ENCODE data around the gene RAB17.

The RAB17 gene

DNA sequence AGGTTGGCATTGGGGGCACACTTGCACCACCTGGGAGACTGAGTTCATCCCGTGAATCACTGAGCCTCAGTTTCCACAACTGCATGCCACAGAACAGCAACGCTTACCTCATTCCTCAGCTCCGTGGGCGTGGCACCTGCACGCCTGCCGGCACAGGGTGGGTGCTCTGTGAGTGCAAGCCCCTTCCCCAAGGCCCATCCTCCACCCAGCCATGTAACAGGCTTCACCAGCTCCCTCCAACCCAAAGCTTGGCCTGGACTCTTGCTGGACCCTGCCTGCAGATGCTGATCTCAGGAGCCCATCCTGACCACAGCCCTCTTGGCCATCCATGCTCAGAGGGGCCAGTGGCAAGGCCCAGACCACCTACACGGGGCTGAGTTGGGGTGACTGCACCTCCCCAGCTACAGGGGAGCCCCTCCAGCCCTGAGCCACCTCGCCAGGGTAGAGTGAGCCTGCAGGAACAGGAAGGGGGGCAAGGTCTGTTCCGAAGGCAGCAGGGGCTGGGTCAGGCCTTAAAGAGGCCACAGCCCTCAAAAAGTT lies 22.3 kb downstream of the RAB17 start:
- no peak overlapping the region for H3K4me3 ChIP-seq
- H3K27ac ChIP-seq, result no peak overlapping the region

DNA sequence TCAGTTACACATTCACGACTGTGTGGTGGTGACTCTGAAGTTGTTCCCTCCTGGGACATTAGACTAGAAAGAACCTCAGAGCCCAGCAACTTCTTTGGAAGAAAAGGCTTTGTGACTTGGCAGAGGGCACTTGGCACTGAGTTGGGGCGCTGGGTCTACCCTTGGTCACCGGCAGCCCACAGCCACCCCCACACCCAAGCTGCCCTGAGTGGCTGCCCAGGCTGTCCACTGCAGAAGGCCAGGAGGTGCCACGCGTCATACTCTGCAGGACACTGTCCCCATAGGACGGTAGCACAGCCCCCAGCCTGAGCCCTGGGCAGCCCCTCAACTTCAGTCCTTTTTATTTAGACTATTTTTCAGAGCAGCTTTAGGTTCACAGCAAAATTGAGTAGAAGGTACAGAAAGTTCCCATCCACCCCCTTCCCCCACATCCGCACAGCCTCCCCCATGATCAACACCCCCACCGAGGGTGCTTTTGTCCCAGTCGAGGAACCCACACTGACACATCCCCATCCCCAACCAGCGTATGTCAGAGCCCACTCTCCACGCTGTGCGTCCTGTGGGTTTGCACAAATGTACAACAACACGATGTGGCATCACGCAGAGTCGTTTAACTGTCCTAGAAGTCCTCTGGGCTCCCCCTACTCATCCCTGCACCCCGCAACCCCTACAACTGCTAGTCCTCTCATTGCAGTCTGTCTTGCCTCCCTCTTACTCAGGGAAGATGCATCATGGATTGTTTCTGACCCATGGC lies 23.1 kb downstream of the RAB17 start:
- Histone ChIP-seq H3K4me3 (no peak overlapping the region), H3K27ac (no peak overlapping the region)

DNA sequence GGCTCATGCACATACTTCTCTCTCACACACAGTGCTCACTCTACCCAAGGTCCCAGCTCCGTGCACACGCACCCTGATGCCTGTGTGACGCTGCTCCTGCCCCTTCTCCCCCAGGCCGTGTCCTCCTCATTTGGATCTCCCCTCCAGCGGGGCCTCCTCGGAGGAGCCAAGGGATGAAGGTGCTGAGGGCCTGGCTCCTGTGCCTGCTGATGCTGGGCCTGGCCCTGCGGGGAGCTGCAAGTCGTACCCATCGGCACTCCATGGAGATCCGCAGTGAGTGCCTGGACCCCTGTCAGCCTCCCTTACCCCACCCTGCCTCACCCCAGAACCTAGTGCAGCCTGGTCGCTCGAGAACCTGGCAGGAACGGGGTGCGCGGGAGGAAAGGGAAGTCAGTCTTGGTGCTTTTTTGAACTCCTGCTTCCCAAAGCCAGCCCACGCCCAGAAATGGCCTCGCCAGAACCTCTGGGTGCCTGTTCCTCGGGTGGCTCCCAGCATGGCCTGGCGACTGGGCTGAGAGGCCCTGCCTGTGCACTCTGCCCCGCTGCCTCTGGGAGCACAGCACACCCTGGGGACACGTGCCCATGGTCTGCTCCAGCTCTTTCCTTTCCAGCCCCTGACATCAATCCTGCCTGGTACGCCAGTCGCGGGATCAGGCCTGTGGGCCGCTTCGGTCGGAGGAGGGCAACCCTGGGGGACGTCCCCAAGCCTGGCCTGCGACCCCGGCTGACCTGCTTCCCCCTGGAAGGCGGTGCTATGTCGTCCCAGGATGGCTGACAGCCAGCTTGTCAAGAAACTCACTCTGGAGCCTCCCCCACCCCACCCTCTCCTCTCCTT lies 23.9 kb downstream of the RAB17 start, which contains the start of gene PRLH:
Gene PRLH, plus strand, starts transcription at position 174 of the 835 bp plus-strand sequence. Its CDS starts 0 bp downstream, at position 174.
- Histone ChIP-seq H3K27ac (no peak within 1 kb of the TSS), H3K4me3 (no peak within 1 kb of the TSS)

DNA sequence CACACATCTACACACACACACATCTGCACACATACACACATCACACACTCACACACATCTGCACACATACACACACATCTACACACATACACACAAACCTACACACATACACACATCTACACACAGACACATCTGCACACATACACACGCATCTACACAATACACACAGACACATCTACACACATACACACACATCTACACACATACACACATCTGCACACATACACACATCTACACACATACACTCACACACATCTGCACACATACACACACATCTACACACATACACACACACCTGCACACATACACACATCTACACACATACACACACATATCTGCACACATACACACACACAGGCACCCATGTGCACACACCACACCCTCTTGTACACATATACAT lies 24.6 kb downstream of the RAB17 start:
- no peak overlapping the region for H3K27ac ChIP-seq
- H3K4me3 ChIP-seq, result no peak overlapping the region

DNA sequence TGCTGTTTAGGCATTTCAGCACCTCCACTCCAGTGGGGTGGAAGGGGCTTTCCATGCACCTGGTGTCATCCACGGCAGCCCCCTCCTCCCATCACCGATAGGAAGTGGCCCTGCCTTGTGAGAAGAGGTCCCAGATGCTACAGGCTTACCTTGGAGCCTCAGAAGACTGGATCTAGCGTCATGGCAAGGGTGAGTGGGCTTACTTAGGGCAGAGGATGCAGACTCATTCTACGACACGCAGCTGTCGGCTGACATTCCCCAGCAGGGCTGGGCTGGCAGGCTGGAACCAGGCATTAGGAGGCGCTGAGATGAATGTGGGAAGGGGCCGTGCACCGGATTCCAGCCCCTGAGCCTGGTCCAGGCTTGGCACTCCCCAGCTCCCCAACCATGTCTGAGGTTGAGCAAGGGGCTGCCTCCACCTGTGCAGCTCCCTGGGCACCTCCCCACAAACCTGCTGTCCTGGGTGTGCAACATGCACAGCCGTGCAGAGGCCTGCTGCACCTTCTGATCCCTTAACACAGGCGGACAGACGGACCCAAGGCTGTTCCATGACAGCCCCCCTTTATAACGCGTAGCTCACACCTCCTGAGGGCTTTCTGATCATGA lies 25.9 kb downstream of the RAB17 start:
- Histone ChIP-seq H3K4me3 (no peak overlapping the region), H3K27ac (no peak overlapping the region)

DNA sequence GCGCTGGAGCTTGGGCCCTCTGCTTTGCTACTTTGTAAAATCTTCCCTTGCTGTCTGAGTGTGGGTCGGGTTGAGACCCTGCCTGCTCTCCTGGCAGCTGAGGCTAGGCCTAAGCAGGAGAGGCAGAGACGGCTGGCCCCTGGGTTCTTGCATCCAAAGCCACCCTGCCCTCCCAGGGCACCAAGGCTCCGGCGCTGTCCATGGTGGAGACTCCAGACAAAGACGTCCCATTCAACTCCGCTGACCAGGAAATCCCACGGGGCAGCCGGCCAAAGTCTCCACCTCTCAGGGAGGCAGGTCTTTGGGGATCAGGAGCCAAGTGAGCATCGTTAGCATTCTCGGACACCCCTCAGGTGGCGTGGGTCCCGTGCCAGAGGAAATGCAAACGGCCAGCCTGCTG lies 26.7 kb downstream of the RAB17 start:
- no peak overlapping the region for H3K4me3 ChIP-seq
- H3K27ac ChIP-seq, result no peak overlapping the region

DNA sequence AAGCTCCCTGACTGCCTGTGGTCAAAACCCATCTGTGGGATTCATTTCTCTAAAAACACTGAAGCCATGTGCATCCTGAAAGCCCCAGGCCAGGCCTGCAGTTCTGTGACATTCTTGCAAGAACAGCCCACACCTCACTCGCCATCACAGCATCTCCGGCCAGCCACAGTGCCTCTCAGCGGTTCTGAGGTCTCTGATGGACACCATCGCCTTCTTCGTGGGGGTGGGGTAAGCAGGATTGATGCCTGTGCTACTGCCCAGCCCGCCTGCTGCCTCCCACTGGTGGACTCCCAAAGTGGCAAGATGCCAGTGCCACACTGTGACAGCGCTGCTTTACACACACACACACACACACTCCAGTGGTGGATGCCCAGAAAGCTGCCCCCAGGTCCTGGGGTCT lies 29.3 kb downstream of the RAB17 start:
- Histone ChIP-seq H3K4me3 (no peak overlapping the region), H3K27ac (no peak overlapping the region)

DNA sequence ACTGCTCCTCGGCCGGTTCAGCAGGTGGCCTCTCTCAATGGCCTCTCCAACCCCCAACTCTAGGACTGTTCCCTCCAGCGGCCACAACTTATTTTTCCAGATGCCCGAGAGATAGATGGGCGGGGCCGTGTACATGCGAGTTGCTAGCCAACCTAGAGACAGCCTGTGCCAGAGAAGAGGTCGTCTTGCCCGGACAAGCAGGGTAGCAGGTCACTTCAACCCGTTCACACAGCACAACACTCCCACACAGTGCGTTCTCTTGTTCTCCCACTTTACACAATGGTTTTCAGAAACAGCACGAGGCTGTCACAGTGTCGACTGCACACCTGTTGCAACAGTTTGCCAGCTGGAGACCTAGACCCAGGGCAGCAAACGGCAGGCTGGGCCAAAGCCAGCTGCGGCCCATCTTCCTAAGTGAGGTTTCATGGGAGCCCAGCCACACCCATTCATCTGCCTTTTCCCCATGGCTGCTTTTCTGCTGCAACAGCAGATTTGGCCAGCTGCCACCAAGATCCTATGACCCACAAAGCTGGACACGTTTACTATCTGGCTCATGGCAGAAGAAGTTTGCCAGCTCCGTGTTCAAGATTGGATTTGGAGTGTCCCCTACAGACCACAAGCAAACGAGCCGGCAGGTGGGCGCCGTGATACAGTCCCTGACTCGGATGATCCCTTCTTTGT lies 31.4 kb downstream of the RAB17 start:
- no peak overlapping the region for H3K27ac ChIP-seq
- H3K4me3 ChIP-seq, result no peak overlapping the region

DNA sequence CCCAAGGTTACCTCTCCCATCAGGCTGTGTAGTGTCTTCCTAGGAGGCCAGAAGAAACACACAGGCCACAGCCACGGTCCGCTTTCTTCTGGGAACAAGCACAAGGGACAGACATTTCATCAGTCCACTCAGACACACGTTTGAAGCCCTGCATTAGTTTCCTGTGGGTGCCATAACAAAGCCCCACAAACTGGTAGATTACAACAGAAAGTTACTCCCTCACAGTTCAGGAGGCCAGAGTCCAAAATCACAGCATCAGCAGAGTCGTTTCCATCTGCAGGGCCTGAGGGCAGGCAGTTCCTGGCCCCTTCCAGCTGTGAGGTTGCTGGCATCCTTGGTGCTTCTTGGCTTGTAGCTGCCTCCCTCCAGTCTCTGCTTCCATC lies 32.9 kb downstream of the RAB17 start:
- H3K4me3 ChIP-seq, result no peak overlapping the region
- H3K27ac ChIP-seq, result no peak overlapping the region

DNA sequence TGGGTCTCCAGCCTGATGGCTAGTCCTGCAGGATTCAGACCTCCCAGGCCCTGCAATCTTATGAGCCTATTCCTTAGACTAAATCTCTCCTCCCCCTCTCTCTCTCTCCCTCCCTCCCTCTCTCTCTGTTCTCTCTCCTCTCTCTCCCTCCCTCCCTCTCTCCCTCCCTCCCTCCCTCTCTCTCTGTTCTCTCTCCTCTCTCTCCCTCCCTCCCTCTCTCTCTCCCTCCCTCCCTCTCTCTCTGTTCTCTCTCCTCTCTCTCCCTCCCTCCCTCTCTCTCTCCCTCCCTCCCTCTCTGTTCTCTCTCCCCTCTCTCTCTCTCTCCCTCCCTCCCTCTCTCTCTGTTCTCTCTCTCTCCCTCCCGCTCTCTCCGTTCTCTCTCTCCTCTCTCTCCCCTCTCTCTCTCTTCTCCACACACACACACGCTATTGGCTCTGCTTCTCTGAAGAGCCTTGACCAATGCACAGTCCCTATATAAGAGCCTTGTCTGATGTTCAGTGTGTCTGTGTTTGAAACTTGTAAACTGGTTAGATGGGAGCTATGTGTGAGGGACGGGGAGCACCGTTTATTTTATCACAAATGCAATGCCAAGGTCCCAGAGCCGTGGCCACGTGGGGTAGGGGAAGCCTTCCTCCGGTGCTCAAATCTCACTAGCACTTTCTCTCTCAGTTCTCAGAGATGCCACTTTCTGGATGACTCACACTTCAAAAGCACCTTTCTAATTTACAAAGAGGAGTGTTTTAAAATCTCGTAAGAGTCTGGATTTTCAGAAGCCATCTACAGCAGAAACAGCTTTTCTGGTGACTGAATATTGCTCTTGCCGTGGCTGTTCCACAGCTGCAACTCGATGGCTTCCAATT lies 33.5 kb downstream of the RAB17 start:
- Histone ChIP-seq H3K4me3 (no peak overlapping the region), H3K27ac (no peak overlapping the region)

DNA sequence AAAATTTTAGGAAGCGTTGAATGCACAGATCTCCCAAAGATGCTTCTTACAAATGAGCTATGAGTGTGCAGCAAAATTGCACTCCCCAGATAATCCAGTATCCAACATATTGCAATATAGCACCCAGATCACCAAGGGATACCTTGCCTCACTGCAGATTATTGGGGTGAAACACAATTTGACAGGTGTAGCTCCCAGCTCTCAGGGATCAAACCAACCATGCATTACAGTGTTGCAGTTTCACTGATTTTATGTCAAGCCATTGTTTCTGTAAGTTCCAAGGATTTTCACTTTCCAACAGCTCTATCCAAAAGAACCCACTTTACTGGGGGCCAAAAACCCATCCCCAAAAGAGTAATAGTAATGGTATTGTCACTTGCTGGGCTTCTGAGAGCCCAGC lies 35.0 kb downstream of the RAB17 start:
- no peak overlapping the region for H3K27ac ChIP-seq

DNA sequence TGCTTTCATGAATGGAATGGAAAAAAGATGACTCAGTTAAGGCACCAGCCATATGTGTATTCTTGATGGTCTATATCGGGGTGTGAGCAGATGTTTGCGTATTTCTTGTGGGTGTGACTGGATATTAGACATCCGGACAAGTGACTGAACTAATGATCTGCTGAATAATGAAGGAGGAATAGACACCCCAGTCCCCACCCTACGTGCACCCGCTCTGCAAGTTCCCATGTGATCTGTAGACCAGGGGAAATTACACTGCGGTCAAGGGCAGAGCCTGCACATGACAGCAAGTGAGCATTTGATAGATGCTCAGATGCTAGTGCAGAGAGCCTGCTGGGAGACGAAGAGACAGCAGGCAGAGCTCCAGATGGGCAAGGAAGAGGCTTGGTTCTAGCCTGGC lies 36.6 kb downstream of the RAB17 start:
- H3K4me3 ChIP-seq, result no peak overlapping the region
- H3K27ac ChIP-seq, result no peak overlapping the region

More for the DNA sequence above, 35.0 kb downstream of the RAB17 start:
- no peak overlapping the region for H3K4me3 ChIP-seq

DNA sequence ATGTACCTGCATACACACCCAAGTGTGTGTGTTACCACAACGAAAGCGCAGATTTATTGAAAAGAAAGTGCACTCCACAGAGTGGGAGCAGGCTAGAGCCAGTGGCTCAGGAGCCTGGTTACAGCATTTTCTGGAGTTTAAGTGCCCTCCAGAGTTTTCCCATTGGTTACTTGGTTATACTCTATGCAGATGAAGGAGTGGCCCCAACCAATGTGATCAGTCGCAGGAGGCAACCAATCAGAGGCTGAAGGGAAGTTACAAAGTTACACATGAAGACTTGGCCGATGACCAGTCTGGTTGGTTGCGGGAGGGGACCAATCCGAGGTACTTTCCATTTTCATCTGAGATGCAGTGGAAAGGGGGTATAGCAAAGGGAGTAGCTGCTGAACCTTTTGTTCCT lies 37.6 kb downstream of the RAB17 start:
- no peak overlapping the region for H3K4me3 ChIP-seq
- no peak overlapping the region for H3K27ac ChIP-seq

DNA sequence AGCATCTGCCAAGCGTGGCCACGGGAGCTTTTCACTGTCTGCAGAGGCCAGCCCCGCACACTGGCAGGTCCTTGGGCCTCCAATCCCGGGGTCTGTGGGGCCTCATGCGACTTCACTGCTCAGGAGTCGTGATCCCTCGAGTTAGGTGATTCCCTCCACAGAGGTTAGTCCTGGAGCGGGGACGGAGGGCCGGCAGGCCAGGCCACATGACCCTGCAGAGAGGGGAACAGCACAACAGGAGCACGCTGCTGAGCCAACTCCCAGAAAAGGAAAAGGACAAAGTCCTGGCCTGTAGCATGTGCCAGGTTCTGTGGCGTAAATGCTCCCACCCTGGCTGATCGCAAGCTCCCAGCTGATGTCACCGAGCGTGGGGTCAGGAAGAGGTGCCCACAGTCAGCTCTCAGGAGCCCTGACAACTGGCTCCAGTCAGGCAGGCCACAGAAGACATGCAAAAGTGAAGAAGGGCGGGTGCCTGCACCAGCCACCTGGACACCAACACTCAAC lies 39.4 kb downstream of the RAB17 start:
- Histone ChIP-seq H3K27ac (no peak overlapping the region), H3K4me3 (no peak overlapping the region)

DNA sequence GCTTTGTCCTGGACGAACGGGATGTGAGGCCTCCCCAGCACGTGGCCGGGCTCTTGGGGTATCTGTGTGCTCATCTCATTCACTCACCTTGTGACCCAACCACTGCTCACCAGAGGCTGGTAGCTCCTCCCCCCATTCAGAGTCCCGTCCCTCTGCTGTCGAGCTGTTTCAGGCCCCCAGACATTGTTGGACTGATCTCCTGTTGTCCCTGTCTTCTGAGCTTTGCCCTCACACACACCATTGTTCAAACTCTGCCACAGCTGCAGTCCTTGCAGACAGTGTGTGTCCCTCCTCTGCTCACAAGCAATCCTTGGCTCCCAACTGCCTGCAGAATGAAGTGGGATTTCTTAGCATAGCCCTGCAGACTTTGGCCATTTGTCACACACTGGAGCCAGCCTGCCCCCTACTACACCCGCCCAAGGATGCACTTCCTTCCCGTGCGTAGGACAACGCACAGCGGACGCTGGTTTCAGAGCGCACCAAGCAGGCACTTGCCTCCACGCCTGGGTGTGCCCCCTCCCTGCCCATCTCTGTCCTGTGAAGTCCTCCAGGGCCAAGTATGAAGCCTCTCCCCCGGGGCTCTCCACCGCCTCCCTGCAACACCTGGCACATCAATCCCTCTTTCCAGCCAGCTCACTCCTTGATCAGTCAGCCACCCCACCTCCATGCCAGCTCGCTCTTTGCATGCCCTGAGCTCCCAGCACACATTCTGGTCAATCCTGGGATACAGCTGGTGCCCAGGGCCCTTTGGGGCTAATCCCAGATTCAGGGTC lies 40.7 kb downstream of the RAB17 start:
- Histone ChIP-seq H3K4me3 (no peak overlapping the region), H3K27ac (no peak overlapping the region)

DNA sequence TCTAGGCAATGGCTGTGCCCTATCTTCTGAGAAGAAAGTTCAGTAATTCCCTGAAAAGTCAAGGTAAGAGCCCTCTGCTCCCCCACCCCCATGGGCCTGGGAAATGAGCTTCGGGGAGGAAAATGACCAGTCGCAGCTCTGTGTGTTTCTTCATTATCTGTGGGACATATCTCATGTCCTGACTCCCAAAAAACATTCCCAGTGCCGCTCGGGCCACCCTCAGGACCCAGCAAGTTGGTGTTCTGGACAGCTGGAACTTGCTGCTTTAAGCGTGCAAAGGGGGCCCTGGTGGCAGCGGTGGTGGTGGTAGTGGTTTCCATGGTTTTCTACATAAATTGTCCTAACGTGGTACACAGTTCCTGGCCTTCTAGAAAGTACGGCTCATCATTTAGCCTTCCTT lies 41.3 kb downstream of the RAB17 start:
- Histone ChIP-seq H3K27ac (no peak overlapping the region), H3K4me3 (no peak overlapping the region)

DNA sequence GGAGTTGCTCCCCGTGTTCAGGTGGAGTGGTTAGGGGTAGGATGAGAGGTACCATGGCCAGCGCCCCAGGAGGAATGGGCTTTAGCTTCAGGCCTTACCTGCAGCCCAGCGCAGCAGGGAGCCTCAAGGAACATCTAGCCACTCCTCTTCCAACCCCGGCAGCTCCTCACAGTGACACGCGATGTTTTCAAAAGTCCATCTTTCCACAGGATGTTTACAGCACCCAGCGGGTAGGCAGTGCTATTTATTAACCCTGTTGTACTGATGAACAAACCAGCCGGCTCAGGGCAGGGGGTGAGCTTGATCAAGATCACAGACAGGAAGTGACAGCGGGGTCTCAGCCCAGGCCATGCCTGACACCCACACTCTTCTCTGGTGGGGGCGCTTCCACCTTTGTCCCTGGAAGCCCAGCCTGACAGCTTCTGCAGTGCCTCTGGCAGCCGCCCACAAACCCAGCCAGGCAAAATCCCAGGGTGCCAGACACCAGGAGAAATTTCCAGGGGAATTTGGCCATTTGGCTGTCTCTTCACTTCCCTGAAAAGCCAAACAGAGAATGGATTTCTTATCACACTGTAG lies 42.6 kb downstream of the RAB17 start:
- no peak overlapping the region for H3K4me3 ChIP-seq
- H3K27ac ChIP-seq, result no peak overlapping the region

DNA sequence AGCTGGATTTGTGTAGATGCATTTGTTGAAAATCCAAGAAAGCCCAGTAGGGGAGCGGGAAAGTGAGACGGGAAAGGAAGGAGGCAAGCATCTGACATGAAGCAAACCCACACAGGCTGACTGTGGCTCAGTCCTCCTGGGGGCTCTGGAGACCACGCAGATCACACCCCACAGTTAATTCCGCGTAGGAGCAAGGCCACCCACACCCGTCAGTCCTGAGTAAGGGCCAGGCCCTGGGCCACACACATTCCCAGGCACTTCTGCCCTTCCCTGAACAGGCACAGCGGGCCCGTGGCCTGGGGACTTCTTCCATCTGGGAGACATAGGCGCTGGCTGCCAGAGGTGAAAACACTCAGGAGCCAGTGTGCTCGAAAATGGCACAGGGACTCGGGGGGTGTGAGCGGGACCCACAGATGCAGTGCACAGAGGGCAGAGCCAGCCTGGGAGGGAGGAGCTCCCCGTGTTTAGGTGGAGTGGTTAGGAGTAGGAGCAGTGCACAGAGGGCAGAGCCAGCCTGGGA lies 43.6 kb downstream of the RAB17 start:
- H3K27ac ChIP-seq, result no peak overlapping the region
- H3K4me3 ChIP-seq, result no peak overlapping the region

Data from skin epidermis (tissue), 12 donors.